Measurements from ENCODE around the gene HOXD9. TPM values are rescaled to one million over a fixed set of nuclear protein-coding genes. Genes with fewer than 3 reads are reported as not detected.

The HOXD9 gene
- total RNA-seq, 1 experiment from 2014 or later, result 3.6 TPM

DNA sequence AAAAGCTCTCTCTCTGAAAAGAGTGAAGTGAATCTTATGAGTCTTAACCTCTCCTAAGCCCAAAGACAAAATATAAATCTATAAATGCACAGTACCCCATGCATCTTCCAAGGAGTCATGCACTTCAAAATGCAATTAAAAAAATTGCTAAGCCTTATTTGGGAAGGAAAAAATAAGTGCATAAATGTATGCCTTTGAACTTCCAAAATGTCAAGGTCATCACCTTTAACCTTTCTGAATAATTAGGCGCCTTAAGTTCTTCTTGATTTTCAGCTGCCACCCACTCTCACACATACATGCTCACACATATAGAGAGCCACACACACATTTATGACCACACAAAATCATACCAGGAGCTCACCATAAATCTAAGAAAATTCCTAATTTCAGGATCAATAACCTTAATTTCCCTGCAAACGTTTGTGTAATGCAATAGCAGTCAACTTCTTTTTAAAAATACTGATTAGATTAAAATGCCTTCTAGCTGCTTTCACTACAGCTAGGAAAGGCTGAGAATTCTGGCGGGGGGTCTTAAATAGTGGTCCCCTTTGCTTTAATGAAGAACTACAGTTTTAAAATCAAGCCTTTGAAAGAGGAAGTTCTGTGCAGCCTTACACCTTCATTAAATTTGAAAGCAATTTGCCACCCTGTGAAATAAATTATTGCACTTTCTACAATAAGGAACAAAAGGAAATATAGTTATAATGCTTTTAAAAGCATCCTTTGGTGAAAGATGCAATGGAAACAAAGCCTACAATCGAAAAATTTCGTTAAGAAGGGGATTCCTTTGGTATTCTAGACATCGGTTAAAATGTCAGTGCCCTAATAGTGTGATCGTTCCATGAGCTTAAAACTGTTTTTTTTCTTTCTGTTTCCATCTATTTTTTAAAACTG is 11.9 kb upstream of the HOXD9 start:
- DNase-seq (ENCODE audit: low spot score), result no peak

DNA sequence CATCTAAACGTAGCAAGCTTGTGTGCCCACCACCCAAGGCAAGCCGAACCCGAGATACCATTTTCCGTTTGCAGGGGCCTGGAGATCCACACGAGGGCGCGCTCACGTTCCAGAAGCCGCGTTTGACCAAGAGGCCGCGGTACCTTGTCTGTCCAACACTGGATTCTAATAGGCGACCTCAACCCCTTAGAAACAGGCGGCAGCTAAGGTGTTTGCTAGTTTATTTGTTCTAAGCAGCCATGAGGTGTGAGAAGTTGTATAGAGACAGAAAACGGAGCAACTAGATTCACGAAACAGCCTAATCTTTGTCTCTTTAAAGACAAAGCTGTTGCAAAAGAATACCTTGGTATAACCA is 11.2 kb upstream of the HOXD9 start:
- no peak for DNase-seq (ENCODE audit: low spot score)

- DNase-seq (ENCODE audit: low spot score), result no peak
Measured at GRCh38 chr2:176111846-176112374, 10.6 kb upstream of the HOXD9 start.

DNA sequence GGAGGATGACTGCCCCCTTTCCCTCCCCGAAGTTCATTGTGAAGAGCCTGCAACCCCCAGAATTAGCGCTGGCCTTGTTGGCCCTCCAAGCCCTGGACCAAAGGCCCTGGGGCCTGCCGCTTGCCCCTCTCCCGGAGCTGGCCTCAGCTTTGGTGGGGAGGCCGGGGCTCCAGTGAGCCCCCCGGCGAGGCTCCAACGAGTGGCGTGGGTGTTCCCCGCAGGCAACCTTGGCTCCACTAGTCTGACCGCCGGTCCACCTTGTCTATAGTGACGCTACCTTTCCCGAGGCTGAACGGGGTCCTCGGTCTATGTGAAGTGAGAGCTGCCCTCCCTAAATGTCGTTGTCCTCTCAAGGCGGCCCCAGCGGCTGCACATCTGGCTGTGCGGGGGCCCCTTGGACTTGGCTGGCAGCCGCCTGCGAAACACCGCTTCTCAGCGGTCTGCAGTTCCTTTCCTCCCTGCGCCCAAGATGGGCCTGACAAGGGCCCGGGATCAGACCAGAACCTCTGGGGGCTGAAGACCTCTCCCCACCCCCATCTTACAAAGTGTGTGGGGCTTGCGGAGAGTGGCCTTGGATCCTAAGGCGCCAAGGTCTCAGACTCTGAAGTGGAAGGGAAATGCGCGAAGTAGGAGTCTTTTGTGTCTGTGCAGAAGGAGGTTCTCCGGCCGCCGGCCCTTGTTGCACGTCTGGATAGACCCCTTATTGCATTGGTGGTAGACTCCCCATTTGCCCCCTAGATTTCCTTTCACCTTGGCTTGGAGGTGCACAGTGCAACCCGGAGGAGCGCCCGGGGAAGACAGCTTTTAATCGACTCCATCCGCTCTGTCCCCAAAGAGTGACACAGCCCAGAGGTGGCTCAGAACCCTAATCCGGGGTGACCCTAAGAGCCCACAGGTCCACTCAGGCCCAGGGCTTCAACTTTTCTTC is 9.9 kb upstream of the HOXD9 start:
- DNase-seq (ENCODE audit: low spot score), result no peak

DNA sequence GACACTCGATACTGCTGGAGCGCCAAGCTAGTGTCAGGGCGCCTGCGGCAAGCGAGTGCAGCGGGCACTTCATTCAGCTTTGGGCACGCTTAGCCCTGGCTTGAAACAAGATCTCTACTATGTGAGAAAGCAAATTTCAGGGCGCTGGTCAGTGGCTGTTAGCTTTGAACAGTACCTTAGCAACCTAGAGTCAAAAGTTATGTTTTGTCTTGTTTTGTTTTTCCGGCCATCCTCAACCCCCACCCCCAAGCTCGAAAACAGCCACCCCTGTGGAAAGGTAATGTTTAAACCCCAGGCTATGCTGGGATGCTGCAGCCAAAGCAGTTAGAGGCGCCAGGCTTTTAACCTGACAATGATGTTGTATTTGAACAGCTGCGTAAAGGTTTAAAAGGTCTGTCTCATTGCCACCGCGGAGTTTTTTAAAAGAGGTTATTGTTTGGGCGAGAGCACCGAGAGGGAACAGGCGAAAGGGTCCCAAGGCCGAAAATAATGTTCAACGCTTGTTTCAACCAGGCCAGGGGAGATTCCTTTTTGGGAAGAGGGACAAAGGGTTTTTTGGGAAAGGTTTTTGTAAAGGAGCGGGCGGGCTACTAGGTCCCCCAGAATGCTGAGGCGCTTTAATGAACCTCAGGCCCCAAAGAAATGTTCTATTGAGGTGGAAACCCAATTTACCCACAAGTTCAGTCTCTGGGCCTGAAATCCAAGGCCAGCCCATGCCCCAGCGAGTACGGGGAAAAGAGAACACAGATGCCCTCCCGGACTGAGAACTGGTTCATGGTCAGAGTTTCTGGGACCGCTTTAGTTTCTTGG is 8.2 kb upstream of the HOXD9 start:
- no peak for DNase-seq (ENCODE audit: low spot score)

DNA sequence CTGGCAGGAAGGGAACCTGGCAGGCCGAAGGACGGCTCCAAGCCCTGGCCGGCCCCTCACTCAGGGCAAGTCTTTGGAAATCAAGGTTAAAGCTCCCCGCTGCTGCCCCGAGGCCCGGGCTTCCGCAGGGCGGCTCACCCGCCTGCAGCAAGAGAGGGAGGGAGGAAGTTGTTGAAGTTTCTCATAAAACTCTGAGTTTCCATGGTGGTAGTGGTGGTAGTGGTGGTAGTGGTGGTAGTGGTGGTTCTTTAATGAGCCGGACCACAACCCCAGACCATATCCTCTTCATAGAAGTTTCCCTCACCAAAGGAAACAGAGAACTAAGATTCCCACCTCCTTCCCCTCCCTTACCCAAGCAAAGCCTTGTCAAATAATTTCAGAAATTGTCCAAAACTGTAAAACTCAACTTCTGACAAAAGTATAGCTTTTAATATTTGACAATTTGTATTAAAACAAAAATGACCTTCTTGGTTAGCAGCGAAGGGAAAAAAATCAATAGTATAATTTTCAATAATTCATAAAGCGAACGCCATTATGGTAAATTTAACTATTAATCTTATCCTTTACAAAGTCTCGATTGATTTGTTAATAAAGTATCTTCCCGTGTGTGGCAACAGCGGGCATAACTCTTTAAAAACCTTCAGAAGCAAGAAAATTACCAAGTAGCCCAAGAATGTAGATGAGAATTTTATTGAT is 7.4 kb upstream of the HOXD9 start:
- DNase-seq (ENCODE audit: low spot score), result no peak

DNA sequence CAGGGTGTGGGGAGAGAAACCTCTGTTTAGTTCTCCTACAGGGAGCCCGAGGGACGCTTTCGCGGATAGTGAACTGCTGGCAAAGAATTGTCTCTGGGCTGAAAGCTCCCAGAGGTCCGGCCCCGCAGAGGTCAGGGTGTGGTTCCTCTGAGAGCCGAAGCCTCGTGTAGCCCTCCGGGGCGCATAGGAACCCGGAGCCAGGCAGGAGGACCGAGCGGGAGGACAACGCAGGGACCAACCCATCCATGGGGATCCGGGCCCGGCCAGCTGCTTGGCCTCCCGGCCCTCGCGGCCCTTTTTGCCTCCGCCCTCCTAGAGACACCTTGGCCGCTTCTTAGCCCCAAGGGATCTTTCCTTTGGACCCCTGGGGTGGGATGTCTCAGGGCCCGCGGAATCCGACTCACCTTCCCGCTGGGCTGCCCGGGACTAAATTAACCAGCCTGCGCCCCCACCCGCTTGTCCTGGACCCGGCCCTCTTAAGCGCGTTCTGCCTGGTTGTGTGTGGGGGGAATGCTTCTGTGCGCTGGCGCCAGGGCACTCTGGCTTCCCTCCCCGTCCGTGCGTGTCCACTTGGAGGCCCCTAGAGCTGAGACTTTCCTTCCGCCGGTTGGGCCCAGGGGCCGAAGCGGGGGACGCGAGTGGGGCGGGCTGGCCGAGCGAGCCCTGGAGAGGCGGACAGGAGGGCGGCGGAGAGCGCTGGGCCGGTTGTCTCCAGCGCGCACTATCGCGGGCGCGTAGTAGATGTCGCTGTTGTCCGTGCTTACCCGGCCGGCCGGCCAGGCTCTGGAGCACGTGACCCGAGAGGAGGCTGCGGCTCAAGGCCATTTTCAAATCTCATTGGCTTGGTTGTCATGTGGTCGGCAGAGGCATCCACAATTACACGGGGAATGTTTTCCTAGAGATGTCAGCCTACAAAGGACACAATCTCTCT is 6.4 kb upstream of the HOXD9 start, which contains the start of gene HOXD10:
Gene HOXD10, plus strand, starts transcription at position 896 of the 931 bp plus-strand sequence. CDS start 56 bp downstream, outside the sequence.
- DNase-seq (ENCODE audit: low spot score), result no peak

DNA sequence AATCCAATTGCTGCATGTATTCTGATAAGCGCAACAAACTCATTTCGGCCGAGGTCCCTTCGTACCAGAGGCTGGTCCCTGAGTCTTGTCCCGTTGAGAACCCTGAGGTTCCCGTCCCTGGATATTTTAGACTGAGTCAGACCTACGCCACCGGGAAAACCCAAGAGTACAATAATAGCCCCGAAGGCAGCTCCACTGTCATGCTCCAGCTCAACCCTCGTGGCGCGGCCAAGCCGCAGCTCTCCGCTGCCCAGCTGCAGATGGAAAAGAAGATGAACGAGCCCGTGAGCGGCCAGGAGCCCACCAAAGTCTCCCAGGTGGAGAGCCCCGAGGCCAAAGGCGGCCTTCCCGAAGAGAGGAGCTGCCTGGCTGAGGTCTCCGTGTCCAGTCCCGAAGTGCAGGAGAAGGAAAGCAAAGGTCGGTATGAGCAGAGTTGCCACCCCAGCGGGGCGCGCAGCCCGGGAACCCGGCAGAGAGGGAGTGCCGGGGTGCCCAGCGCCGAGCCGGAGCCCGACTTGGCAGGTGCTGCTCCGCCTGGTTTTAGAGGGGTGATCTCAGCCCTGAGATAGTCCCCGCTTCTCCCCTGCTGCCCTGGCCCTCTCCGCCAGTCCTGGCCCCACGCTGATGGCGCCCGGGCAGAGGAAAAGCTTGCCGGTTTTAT is 5.2 kb upstream of the HOXD9 start:
- DNase-seq (ENCODE audit: low spot score), result no peak

DNA sequence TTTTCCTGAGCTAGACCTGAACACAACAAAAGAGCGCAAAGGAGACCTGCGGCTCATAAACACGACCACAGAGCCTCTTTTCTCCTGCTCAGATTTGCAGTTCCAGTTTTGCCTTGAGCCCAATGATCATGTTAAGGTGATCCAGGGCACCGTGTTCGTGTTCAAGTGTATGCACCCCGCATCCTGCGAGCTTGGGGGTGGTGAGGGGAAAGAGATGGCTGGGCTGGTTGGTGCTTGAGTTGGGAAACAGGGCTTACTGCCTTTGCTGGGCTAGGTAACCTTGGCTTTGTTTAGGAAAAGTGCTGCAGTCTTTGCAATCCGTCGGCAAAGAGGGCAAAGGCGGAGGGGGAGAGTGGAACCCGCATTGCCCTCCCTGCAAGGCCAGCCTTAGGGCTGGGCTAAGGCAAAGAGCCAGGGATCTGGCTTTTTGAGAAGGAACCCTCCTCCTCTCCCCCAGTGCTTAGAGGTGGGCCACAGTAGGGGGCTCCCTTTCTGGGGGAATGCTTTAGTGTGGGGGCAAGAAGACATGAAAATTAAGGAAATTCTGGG is 4.6 kb upstream of the HOXD9 start:
- DNase-seq (ENCODE audit: low spot score), result no peak

DNA sequence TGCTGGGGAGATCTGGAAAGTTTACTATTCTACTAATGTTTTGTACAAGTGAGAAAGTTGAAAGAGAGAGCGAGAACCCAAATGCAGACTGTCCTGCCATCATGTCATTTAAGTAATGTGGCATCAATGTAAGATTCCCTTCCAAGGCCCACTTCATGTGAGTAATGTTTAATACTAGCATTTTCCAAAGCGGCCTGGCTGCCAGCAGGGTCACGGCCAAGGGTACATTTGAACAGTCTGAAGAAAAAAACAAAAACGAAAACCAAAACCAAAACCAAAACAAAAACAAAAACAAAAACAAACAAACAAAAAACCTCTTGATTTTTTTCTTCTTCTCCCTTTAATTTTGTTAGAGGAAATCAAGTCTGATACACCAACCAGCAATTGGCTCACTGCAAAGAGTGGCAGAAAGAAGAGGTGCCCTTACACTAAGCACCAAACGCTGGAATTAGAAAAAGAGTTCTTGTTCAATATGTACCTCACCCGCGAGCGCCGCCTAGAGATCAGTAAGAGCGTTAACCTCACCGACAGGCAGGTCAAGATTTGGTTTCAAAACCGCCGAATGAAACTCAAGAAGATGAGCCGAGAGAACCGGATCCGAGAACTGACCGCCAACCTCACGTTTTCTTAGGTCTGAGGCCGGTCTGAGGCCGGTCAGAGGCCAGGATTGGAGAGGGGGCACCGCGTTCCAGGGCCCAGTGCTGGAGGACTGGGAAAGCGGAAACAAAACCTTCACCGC is 3.7 kb upstream of the HOXD9 start:
- no peak for DNase-seq (ENCODE audit: low spot score)

DNA sequence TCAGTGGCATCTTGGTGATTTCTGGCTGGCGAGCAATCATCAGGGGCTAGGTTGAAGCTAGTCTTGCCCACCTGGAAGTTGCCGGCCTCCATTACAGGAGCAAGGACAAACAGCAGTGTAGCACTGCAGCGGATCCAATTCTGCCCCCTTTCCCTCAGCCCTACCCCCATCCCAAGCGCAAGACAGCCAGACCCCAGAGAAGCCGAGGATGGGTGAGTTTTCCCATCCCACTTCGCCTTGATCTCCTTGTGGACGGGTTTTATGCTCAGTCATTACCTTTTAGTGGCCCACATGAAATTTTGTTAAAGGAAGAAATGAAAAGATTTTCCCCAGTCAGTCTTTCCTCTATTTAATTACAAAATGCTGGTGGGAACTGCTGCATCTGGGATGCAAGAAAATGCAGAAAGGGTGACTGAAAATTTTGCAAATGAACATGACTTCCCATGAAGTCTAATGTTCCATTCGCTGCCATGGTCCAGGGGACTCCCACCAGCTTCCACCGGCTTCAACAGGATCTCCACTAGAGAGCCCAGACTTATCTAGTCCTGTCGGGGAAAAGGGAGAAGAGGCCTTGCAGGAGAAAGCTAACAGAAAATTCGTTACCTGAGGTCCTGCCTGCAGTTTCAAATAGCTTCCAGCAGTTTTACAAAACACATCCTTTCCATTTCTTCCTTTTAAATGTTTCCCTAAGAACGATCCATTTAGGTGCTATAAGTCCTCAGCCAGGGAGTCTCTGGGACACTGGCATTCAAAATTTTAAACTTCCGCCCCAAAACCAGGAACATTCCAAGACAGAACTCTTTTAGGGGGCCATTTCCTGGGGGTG is 1.9 kb upstream of the HOXD9 start:
- no peak for DNase-seq (ENCODE audit: low spot score)

DNA sequence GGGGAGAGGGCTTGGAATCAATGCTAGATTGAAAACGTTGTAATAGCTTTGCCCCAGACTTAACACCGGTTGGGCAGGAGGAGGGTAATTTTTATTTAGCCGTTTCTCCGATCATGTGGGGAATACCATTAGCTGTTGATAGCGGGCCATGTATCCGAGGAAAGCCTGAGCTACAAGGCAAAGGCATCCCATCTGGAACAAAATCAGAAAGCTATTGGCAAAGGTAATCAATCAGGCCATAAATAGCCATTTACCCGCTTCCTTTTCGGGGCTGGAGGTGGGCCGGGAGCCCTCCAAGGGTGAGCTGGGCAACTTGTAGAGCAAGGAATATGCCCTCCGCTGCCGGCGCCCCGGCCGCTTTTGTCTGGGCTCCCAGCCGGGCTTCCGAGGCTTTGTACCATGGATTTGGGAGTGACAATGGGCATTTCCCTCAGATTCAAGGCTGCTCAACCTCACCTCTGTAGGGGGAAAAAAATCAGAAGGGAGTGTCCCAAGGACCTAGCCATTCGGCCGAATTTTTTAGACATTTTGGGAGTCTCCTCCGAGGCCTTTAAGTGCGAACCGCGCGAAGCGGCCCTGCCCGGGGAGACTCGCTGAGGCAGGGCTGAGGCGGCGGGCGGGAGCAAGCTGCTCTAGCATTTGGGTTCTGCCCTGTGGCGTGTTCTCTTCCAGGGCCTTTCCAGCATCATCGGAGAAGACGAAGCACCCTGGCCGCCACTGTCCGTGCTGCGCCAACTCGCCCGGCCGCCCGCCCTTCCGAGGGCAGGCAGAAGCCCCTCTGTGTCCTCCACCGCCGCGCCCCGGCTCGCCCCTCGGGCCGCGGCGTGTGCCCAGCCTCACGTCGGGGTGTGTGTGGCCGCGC is 1.1 kb upstream of the HOXD9 start:
- DNase-seq (ENCODE audit: low spot score), result no peak

GRCh38 chr2:176122052-176122682 is 352 bp upstream of the HOXD9 start:
- no peak for DNase-seq (ENCODE audit: low spot score)

GRCh38 chr2:176123411-176124109 is 1.0 kb downstream of the HOXD9 start:
- no peak for DNase-seq (ENCODE audit: low spot score)
